Thymus (tissue), 11 donors: ENCODE measurements around the gene IGF1R. TPM values are rescaled to one million over a fixed set of nuclear protein-coding genes. Genes with fewer than 3 reads are reported as not detected.

Experiments
- DNase-seq, 9 donors: peaks; one replicate each; pipeline ENCODE4 v3.0.0-alpha.2; 2013; ENCODE audit warnings: low spot score in 9 of 9, low read depth in 6 of 9, missing footprints in 1 of 9
- H3K27ac ChIP-seq, 2 donors: one replicate each; pipeline ENCODE4 v1.5.1; 2013; ENCODE audit warnings: control low read depth in 1 of 2, low read depth in 1 of 2, low read length in 1 of 2, mild to moderate bottlenecking in 1 of 2, moderate library complexity in 1 of 2
- H3K27me3 ChIP-seq, 2 donors: one replicate each; pipeline ENCODE4 v1.5.1; 2013; ENCODE audit warnings: low read length in 1 of 2; ENCODE audit not compliant: control insufficient read depth in 2 of 2, insufficient read depth in 1 of 2
- H3K36me3 ChIP-seq, 2 donors: one replicate each; pipeline ENCODE4 v1.5.1; 2013; ENCODE audit warnings: low read length in 1 of 2, mild to moderate bottlenecking in 1 of 2, moderate library complexity in 1 of 2; ENCODE audit not compliant: control insufficient read depth in 2 of 2, insufficient read depth in 2 of 2
- H3K4me1 ChIP-seq, 2 donors: one replicate each; pipeline ENCODE4 v1.5.1; 2013; ENCODE audit warnings: low read length in 2 of 2; ENCODE audit not compliant: control insufficient read depth in 2 of 2, insufficient read depth in 2 of 2
- H3K4me3 ChIP-seq, 2 donors: one replicate each; pipeline ENCODE4 v1.5.1; 2013; ENCODE audit warnings: low read length in 2 of 2, control low read depth in 1 of 2, mild to moderate bottlenecking in 1 of 2
- H3K9me3 ChIP-seq, 2 donors: one replicate each; pipeline ENCODE4 v1.5.1; 2013; ENCODE audit warnings: low read length in 1 of 2, mild to moderate bottlenecking in 1 of 2; ENCODE audit not compliant: control insufficient read depth in 2 of 2, insufficient read depth in 1 of 2
- WGBS: extraction: QIAGEN DNeasy Blood & Tissue Kit; methylation state at CpG from one replicate; pipeline ENCODE4 v1.1.7; 2013; 5-methylcytosine and 5-hydroxymethylcytosine counted together
- polyA plus RNA-seq: library from polyadenylated mRNA; stranded (reverse); fragments of 200-250 nt; gene quantifications from one replicate; pipeline ENCODE4 v1.2.3, GENCODE V29; 2013
- total RNA-seq: library from RNA; stranded (reverse); fragments of 120-200 nt; gene quantifications from one replicate; pipeline ENCODE4 v1.2.4, GENCODE V29; 2013
- donor health status: healthy.

The IGF1R gene
- total and polyA plus RNA-seq, 2 donors, result 10.0 to 11.0 TPM

DNA sequence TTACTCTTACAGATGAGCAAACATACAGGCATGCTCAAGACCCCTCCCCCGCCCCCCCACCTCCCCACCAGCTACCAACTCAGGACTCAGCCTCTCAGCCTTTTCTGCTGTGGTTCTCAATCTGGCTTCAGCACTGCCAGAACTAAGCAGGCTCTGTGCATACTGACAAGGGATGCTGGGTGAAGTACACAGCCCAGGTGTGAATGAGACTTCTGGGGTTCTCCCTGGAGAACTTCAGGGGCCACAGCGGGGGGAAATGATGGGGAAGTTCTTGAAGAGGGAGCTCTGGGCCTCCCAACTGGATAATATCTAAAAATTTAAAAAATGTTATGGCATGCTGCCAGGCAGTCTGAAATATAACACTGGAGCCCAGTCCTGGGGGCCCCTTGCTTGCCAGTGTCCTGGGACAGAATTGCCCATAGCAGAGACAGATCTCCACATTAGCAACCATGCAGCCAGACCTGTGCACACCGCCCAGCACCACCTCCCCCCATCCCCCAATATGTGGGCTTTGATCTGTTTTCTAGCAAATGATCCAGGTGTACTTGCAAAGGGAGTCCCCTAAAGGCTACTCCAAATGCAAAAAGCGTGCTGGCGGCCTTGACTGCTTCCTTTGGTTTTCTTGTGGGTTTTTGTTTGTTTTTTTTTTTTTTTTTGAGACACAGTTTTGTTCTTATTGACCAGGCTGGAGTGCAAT is 317.9 kb downstream of the IGF1R start:
- Histone ChIP-seq H3K36me3 (peaks cover 12 to 13% of the 10 kb centered on the region in 2 donors), H3K27ac (peak overlapping the region in 1 of 2 donors; percentile 58), H3K4me3 (no peak overlapping the region), H3K27me3 (no peaks in the 10 kb centered on the region), H3K4me1 (peaks cover 2 to 33% of the 10 kb centered on the region in 2 donors), H3K9me3 (peaks cover 8 to 18% of the 10 kb centered on the region in 2 donors)
- 69% methylated on average over 5 of the region's 5 CpGs for WGBS
- no peak for DNase-seq

DNA sequence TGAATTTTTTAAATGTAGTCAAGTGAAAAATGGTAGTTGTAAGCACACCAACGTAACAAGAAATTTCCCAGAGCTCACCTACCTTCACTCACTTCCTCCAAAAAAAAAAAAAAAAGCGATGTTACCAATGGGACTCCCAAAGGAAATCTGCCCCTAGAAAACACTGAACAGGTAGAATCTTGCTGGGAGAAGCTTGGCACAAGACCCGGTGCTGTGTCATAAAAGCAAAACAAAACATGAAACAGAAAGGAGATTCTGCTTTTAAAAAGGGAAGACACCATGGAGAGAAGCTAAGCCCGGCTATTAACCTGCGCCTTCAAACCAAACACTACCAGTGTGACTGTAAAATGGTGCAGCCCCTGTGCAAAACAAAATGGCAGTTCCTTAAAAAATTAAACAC is 318.8 kb downstream of the IGF1R start:
- DNase-seq, result no peak
- WGBS, result 94% methylated on average over 5 of the region's 5 CpGs
- Histone ChIP-seq H3K4me3 (no peak overlapping the region), H3K4me1 (peaks cover 2 to 33% of the 10 kb centered on the region in 2 donors), H3K36me3 (peaks cover 4% of the 10 kb centered on the region in 2 donors), H3K27ac (peak overlapping the region in 1 of 2 donors; percentile 58), H3K27me3 (no peaks in the 10 kb centered on the region), H3K9me3 (peaks cover 1 to 10% of the 10 kb centered on the region in 2 donors)

DNA sequence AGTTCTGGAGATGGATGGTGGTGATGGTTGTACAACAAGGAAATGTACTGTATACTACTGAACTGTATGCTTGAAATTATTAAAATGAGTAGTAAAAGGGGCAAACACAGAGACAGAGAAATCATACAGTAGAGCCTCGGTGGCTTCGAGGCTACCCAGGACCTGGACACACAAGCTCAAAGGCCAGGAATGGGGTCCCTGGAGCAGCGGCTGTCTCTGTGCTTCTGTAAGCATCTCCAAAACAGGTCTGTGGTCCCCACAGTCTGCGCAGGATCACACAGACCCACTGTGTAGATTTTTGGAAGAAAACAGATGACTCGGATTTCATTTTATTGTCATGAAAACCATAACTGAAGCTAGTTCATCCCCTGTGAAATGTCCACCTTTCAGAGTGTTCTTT is 319.6 kb downstream of the IGF1R start:
- Histone ChIP-seq H3K36me3 (peaks cover 0 to 3% of the 10 kb centered on the region in 2 donors), H3K9me3 (peaks cover 0 to 6% of the 10 kb centered on the region in 2 donors), H3K27ac (no peak overlapping the region), H3K4me3 (no peak overlapping the region), H3K4me1 (peaks cover 2 to 33% of the 10 kb centered on the region in 2 donors), H3K27me3 (no peaks in the 10 kb centered on the region)
- WGBS, result 97% methylated on average over 5 of the region's 5 CpGs
- no peak for DNase-seq

DNA sequence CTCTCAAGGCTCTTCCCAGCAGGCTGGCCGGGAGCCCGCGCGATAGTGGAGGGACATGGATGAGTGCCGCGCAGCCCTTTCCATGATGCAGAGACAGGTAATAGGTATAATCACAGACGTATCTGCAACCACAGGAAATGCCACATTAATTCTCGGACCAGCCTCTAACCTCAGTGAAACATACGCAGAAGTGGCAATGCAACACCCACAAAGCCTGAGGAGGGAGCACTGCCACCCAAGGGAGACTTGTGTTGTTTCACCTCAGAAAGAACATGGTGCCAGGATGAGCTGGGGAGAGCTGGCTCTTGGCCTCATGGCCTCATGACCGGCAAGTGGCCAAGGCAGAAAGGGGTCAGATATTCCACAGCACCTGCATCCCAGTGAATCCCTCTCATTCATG is 320.2 kb downstream of the IGF1R start:
- H3K36me3 ChIP-seq, result no peaks in the 10 kb centered on the region
- no peak for DNase-seq
- H3K4me3 ChIP-seq, result no peak overlapping the region
- H3K27me3 ChIP-seq, result no peaks in the 10 kb centered on the region
- peaks cover 0 to 6% of the 10 kb centered on the region in 2 donors for H3K9me3 ChIP-seq
- WGBS, result 97% methylated on average over 10 of the region's 10 CpGs
- peaks cover 2 to 33% of the 10 kb centered on the region in 2 donors for H3K4me1 ChIP-seq
- H3K27ac ChIP-seq, result no peak overlapping the region

DNA sequence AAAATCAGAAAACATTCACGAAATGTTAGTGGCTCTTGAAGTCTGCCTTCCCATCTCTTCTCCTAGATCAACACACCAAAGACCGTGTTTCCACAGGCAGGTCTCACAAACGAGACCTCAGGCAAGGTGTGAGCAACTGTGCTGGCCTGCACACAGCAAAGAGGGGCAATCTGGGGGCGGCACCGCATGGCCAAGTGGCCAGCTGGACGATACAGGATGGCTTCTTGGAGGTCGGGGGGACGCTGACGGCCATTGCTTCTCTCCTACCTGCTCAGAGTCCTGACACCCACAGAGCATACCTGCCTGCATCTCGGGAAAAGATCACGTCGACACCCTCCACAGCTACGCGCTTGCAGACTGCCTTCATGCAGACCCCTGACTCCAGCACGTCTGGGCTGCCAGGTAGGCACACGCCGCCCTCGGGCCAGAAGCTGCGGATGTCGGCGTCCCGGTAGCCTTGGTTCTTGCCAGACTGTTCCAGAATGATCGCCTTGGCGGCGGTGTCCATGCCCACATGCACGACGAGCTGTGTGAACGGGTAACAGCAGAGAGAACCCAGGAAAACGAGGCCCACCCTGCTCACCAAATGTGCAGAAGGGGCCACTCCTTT is 320.9 kb downstream of the IGF1R start:
- Histone ChIP-seq H3K36me3 (no peaks in the 10 kb centered on the region), H3K4me1 (peaks cover 2 to 31% of the 10 kb centered on the region in 2 donors), H3K4me3 (no peak overlapping the region), H3K27ac (no peak overlapping the region), H3K9me3 (peaks cover 0 to 6% of the 10 kb centered on the region in 2 donors), H3K27me3 (no peaks in the 10 kb centered on the region)
- WGBS, result 96% methylated on average over 29 of the region's 29 CpGs
- DNase-seq, result no peak

DNA sequence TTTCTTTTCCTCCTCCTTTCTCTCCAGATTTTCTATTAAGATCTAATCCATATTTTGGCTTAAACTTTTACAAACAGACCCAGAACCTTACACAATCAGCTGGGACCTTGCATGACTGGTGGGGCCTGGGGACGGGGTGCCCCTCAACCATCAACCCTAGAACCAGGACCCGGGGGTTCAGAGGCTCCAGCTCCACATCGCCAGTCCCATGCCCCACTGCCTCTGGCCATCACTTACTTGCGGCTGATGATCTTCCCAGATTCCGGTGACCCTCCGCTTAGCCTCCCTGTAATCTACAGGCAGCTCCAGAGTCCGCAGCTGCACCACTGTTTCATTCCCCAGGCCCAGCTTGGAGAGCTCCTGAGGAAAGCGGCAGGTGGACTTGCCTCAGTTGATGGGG is 322.5 kb downstream of the IGF1R start:
- DNase-seq, result no peak
- peaks cover 2 to 16% of the 10 kb centered on the region in 2 donors for H3K4me1 ChIP-seq
- over 99% methylated on average over 8 of the region's 8 CpGs for WGBS
- no peak overlapping the region for H3K4me3 ChIP-seq
- H3K27me3 ChIP-seq, result no peaks in the 10 kb centered on the region
- no peak overlapping the region for H3K27ac ChIP-seq
- H3K36me3 ChIP-seq, result no peaks in the 10 kb centered on the region
- H3K9me3 ChIP-seq, result peaks cover 0 to 6% of the 10 kb centered on the region in 2 donors

DNA sequence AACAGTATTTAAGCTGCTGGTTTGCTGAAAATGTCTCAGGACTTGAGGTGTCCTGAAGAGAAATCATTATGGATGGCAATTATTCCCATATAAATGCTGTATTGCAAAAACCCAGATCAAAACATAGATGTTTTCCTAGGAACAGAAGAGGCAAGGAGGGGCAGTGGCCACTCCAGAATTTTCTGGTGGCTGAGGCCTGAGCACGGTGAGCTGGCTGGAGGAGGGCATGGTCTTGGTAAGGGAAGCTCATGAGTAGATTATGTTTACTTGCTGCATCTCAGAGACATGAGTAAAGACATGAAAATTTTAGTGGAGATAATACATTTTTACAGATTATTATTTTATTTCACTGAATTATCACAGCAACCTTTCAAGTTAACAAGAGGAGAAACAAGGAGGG is 328.2 kb downstream of the IGF1R start:
- no peaks in the 10 kb centered on the region for H3K9me3 ChIP-seq
- WGBS, result 98% methylated on average over 1 of the region's 1 CpG
- no peak overlapping the region for H3K4me3 ChIP-seq
- no peak overlapping the region for H3K27ac ChIP-seq
- no peaks in the 10 kb centered on the region for H3K36me3 ChIP-seq
- DNase-seq, result no peak
- H3K27me3 ChIP-seq, result no peaks in the 10 kb centered on the region
- H3K4me1 ChIP-seq, result peaks cover 0 to 11% of the 10 kb centered on the region in 2 donors

DNA sequence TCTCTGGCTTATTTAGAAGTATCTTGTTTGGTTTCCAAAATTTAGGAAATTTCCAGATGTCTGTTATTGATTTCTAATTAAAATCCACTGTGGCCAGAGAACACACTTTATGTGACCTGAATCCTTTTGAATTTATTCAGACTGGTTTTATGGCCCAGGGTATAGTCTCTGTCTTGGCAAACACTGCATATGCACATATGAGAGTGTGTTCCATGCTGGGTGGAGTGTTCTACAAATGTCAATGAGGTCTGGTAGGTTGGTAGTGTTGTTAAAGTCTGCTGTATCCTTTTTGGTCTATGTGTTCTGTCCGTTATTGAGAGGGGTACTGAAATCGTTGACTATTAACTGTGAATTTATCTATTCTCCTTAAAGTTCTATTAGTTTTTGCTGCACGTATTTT is 329.1 kb downstream of the IGF1R start:
- 97% methylated on average over 3 of the region's 3 CpGs for WGBS
- Histone ChIP-seq H3K36me3 (no peaks in the 10 kb centered on the region), H3K27ac (no peak overlapping the region), H3K4me3 (no peak overlapping the region), H3K9me3 (no peaks in the 10 kb centered on the region), H3K4me1 (peaks cover 0 to 11% of the 10 kb centered on the region in 2 donors), H3K27me3 (no peaks in the 10 kb centered on the region)
- no peak for DNase-seq

DNA sequence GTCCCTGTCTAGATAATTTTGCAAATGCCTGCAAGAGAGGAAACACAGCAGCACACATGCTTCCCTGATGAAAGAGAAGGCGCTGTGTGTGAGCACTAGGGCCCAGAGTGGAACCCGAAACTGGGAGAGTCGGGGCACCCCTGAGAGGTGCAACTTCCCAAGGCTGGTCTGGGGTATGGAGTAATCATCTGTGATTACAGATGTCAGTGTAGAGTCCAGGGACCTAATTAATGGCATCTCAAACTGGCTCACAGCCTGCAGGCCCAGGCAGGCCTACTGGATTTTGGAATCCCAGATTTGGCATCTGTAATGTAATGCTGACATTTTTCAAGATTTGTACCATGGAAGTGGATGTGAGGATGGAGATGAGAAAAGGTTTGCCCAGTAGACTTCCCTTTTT is 329.8 kb downstream of the IGF1R start:
- peaks cover 0 to 11% of the 10 kb centered on the region in 2 donors for H3K4me1 ChIP-seq
- 94% methylated on average over 3 of the region's 3 CpGs for WGBS

More for the DNA sequence above, 329.8 kb downstream of the IGF1R start:
- H3K27me3 ChIP-seq, result no peaks in the 10 kb centered on the region
- no peak overlapping the region for H3K27ac ChIP-seq
- H3K36me3 ChIP-seq, result no peaks in the 10 kb centered on the region
- no peaks in the 10 kb centered on the region for H3K9me3 ChIP-seq
- no peak overlapping the region for H3K4me3 ChIP-seq
- DNase-seq, result no peak
